ENCODE measurements around the gene EREG.
"Not testable (repeated sequence)": the region's sequence is repeated elsewhere in the genome, so short reads cannot be mapped to it uniquely, and the experiment has no call there.

Gene EREG

GRCh38 chr4:74339501-74339900 lies 25.4 kb upstream of the EREG start:
- in situ Hi-C loops (cut with MboI; ENCODE audit: low sequenced_read_pairs) = no loop called here

GRCh38 chr4:74340421-74340820 lies 24.5 kb upstream of the EREG start:
- in situ Hi-C loops (cut with MboI; ENCODE audit: low sequenced_read_pairs) = not testable (repeated sequence)

- in situ Hi-C loops (cut with MboI; ENCODE audit: low sequenced_read_pairs) = no loop called here
Measured at GRCh38 chr4:74344031-74344430, 20.9 kb upstream of the EREG start.

GRCh38 chr4:74353858-74354257 lies 11.1 kb upstream of the EREG start:
- in situ Hi-C loops (cut with MboI; ENCODE audit: low sequenced_read_pairs) = no loop called here

DNA sequence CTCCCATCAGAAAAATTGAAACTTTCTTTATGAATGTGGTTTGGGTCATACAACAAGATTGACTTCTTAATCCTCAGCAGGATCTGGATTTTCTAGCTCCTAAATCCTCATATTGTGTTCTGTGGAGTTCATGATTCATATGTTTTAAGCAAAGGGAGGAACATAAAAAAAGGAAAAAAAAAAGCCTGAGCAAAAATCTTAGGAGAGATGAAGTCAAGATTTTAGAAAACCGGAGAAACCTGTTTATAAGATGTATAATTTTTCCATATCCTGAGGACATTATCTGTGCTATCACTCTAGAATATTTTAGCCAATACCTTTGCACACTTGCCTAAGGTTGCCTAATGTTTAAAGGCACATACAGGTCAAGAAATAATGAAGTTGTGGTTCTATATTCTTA lies 7.0 kb upstream of the EREG start:
- in situ Hi-C loops (cut with MboI; ENCODE audit: low sequenced_read_pairs) = no loop called here

- in situ Hi-C loops (cut with MboI; ENCODE audit: low sequenced_read_pairs) = no loop called here
Measured at GRCh38 chr4:74361671-74362070, 3.3 kb upstream of the EREG start.

DNA sequence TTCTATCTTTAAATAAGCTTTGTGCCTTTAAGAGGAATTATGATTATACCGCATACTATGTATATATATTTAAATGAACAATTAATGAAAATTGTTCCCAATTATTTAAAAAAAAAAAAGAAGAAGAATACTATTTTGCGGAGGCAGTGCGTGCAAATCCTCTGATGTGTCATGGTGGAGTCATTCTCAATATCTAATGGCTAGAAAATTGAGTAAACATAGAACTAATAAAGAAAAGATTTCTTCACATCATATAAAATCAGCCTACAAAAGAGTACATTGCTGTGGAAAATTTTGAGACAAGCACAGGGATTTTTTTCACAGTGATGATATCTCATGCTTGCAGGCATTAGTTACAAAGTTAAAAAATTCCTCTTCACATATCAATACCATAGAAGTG lies 2.6 kb upstream of the EREG start:
- in situ Hi-C loops (cut with MboI; ENCODE audit: low sequenced_read_pairs) = no loop called here

GRCh38 chr4:74364256-74364651 lies 691 bp upstream of the EREG start:
- in situ Hi-C loops (cut with MboI; ENCODE audit: low sequenced_read_pairs) = no loop called here

DNA sequence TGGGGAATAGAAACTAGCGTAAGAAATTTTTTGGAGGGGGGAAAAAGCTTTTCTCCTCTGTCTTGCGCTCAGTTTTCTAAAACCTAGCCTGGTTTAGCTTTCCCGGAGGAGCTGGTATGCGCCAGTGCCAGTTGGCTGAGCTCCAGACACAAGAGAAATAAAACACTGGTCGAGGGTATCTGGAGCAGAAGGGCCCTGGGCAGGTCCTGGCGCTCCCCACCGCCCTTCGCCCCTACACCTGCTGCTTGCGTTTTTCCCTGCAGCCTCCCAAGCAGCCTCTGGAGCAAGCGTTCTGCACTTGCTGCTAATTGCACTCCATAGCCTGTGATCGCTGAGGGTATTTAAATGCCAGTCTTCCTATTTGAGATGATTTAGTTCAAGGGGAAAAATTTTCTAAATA lies 816 bp downstream of the EREG start:
- in situ Hi-C loops (cut with MboI; ENCODE audit: low sequenced_read_pairs) = no loop called here

GRCh38 chr4:74366367-74366911 lies 1.5 kb downstream of the EREG start:
- in situ Hi-C loops (cut with MboI; ENCODE audit: low sequenced_read_pairs) = no loop called here

- in situ Hi-C loops (cut with MboI; ENCODE audit: low sequenced_read_pairs) = no loop called here
Measured at GRCh38 chr4:74367656-74368290, 2.8 kb downstream of the EREG start.

- in situ Hi-C loops (cut with MboI; ENCODE audit: low sequenced_read_pairs) = no loop called here
Measured at GRCh38 chr4:74368596-74368995, 3.7 kb downstream of the EREG start.

DNA sequence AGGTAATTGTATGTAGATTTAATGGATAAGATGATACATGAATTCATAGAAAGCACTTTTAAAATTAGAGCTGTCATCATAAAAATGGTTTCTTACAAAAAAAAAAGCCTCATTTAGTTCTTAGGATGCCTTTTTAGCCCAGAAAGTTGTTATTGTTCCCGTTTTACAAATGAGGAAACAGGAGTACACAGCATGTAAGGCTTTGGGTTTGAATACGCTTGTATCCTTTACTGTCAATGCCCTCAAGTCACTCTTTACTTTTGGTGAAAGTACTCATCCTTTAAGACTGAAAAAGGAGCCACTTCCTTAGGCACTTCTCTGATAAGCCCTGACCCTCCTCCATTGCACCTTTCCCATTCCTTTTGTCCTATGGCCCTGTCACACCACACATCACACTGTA lies 4.9 kb downstream of the EREG start:
- in situ Hi-C loops (cut with MboI; ENCODE audit: low sequenced_read_pairs) = no loop called here

DNA sequence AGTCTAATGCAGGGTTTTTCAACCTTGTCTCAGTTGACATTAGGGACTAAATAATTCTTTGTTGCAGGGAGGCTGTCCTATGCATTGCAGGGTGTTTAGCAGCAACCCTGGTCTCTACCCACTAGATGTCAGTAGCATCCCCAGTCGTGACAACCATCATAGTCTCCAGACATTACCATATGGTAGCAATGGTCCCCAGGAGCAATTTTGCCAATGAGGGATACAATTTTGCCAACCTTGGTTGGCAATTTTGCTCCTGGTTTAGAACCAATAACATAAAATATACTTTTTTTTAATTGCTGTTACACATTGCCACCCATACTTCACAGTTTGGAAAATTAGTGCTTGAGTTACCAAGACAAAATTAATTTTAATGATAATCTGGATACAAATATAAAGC lies 6.0 kb downstream of the EREG start:
- in situ Hi-C loops (cut with MboI; ENCODE audit: low sequenced_read_pairs) = no loop called here

DNA sequence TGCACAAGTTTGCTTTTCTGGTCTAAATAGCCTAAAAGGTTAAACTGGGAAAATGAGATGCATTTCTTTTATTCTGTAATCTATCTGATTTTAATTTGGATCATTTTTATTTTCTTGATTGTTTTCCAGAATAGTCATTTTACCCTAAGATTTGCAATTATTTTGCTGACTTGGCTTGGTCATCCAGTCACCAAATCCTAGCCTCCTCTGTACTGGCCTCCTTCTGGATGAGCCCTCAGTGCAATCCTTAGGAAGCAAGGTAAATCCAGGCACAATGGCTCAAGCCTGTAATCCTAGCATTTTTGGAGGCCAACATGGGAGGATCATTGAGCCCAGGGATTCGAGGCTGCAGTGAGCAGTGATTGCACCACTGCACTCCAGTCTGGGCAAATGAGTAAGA lies 9.2 kb downstream of the EREG start:
- in situ Hi-C loops (cut with MboI; ENCODE audit: low sequenced_read_pairs) = no loop called here

DNA sequence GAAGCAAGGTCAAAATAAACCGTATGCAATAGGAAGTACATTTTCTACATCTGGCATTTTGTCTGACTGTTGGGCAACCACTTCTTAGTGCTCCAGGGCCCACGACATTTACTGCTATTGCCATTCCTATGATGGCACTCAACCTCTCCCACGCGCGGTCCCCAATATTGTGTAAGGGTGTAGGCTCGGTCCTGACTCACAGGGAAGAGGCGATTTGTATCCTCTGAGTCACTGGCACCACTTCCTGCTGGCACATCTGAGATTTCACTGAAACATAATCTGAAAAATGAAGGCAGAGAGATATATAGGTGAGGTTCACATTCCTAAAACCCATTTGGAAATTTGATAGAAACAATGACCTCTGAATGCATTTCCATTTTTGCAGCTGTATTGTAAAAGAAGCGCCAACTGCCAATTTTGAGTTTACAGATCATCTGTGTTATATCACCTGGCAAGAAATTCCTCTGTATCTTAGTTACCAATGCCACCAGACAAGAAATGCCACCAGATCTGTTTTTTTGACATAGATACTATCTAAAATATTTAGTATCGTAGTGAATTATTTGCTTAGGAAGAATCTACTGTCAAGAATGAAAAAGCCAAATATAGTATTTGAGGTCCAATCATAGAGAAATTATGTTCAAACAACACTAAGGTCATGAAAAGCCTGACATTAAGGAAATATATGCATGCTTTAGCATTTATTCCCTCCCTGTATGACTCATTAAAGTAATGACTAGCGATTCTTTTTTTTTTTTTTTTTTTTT lies 9.8 kb downstream of the EREG start:
- in situ Hi-C loops (cut with MboI; ENCODE audit: low sequenced_read_pairs) = no loop called here

DNA sequence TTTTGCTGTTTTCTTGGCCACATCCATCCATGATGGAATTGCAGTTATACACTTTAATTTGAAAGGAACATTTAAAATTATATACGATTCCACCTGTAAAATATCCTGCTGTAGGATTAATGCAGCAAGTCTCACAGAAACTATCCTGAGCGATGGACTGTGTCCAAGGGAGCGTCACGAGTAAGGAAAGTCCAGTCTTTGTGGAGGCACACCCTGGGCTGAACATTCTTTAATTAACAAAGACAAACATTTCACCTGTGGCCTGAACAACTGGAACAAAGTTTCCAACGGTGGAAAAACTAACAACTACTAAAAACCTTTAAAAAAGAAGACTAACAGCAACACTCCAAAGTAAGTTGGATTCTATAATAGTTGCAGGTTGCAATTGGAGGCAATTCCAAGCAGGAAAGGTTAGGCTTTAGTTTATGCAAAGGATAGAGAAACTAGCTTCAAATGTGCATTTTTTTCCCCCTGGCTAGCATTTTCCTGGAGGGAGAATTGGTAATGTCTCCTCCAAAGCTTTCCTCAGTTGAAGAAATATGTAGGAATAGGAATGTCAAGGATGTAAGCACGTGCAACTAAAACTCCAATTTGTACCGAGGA lies 11.0 kb downstream of the EREG start:
- in situ Hi-C loops (cut with MboI; ENCODE audit: low sequenced_read_pairs) = no loop called here

- in situ Hi-C loops (cut with MboI; ENCODE audit: low sequenced_read_pairs) = no loop called here
Measured at GRCh38 chr4:74376888-74377483, 12.0 kb downstream of the EREG start.

- in situ Hi-C loops (cut with MboI; ENCODE audit: low sequenced_read_pairs) = no loop called here
Measured at GRCh38 chr4:74377714-74378113, 12.8 kb downstream of the EREG start.

DNA sequence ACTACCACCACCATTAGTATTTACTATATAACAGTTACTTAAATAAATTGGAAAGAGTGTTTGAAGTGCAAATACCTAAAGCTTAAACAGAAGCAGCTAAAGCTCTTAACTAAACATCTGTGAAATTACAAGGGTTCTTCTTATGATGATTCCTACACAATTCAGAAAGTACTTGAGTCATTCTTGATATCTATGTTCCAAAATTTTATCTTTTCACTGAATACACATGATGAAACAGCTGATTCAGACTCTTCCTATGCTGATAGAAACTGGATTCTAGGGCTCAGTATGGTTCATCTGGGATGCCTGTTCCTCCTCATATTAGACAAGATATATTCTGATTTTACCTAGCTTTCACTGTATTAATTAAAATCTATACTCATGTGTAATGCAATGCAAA lies 13.6 kb downstream of the EREG start:
- in situ Hi-C loops (cut with MboI; ENCODE audit: low sequenced_read_pairs) = no loop called here

DNA sequence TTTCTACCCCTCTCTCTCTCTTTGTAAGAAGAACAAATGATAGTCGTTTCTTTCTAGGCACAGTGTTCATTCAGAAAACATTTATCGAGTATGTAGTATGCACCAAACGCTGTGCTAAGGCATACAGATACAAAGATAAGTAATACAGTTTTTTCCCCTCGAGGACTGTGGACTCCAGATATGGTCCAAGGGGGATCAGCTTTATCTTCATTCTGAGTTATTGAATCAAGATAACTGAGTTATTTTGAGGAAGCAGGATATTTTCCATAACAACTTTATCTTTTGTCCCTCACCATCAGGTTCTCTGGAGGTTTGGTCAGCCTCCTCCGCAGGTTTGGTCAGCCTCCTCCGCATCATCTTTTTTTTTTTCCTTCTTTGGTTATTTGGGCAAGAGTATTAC lies 15.0 kb downstream of the EREG start:
- in situ Hi-C loops (cut with MboI; ENCODE audit: low sequenced_read_pairs) = no loop called here

DNA sequence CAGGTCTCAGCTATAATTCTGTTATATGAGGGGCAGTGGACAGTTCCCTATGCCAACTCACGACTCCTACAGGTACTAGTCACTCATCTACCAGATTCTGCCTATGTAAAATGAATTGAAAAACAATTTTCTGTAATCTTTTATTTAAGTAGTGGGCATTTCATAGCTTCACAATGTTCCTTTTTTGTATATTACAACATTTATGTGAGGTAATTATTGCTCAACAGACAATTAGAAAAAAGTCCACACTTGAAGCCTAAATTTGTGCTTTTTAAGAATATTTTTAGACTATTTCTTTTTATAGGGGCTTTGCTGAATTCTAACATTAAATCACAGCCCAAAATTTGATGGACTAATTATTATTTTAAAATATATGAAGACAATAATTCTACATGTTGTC lies 20.4 kb downstream of the EREG start:
- in situ Hi-C loops (cut with MboI; ENCODE audit: low sequenced_read_pairs) = no loop called here
